HepG2 (cell line): ENCODE results near the gene HBA1. TPM values are rescaled to one million over a fixed set of nuclear protein-coding genes. Genes with fewer than 3 reads are reported as not detected.

Experiments
- ATAC-seq: fragments of 200-7000 bp; cut with Tn5 transposase; 3 replicates; pipeline ENCODE4 v1.9.1; 2020; ENCODE audit warnings: mild to moderate bottlenecking, moderate library complexity
- BruUV-seq: library from RNA; stranded (reverse); fragments of 400-500 nt; replicated peaks from 2 replicates; lab custom pipeline; 2021; lab: Mats Ljungman, UMichigan
- CTCF ChIA-PET: fragments of 300-600 bp; formaldehyde crosslinking; extraction: SDS; loops from one replicate; lab custom pipeline; 2021; ENCODE audit warnings: low total read pairs, inconsistent platforms, low intra/inter-chr PET ratio; lab: Yijun Ruan, JAX
- POLR2A ChIA-PET: fragments of 350-600 bp; sonication (Branson Sonifier 250); formaldehyde crosslinking; loops from one replicate; lab custom pipeline; 2020; ENCODE audit warnings: antibody characterized with exemption, inconsistent platforms; lab: Yijun Ruan, JAX
- DNase-seq: peaks from one replicate; pipeline ENCODE4 v3.0.0-alpha.2; 2015; ENCODE audit warnings: low spot score
- FAIRE-seq: peaks from 3 replicates; lab custom pipeline; 2011; peaks lifted over from hg19 to GRCh38; lab: Jason Lieb, UNC
- H2AFZ ChIP-seq: one replicate; pipeline ENCODE4 v1.6.1; 2011; ENCODE audit warnings: low read length, inconsistent platforms
- H3K27ac ChIP-seq: fragments of 300-600 bp; 3 replicates; pipeline ENCODE4 v1.8.0; 2011; ENCODE audit warnings: mixed run types, mild to moderate bottlenecking, mixed read lengths, low read length, inconsistent platforms; ENCODE audit not compliant: insufficient read depth; ENCODE audit errors: extremely low read length
- H3K27me3 ChIP-seq, 2 experiments: fragments of 200-600 bp in 1 of 2; 2 replicates in 1 of 2; 3 replicates in 1 of 2; pipeline versions ENCODE4 v1.6.0 to v1.8.0; 2011; ENCODE audit warnings: low read length in 2 of 2, mild to moderate bottlenecking in 2 of 2, moderate library complexity in 2 of 2, inconsistent platforms in 1 of 2; ENCODE audit not compliant: insufficient read depth in 2 of 2, control insufficient read depth in 1 of 2
- H3K36me3 ChIP-seq, 2 experiments: fragments of 200-600 bp in 1 of 2; replicated peaks in 1 of 2; 2 replicates in 1 of 2; 3 replicates in 1 of 2; pipeline versions ENCODE4 v1.5.1 to v1.8.0; 2011; ENCODE audit warnings: low read length in 2 of 2, inconsistent platforms in 1 of 2; ENCODE audit not compliant: insufficient read depth in 2 of 2, control insufficient read depth in 1 of 2
- H3K4me1 ChIP-seq: 2 replicates; pipeline ENCODE4 v1.5.1; 2012; ENCODE audit warnings: low read length, inconsistent platforms; ENCODE audit not compliant: insufficient read depth
- H3K4me2 ChIP-seq: 2 replicates; pipeline ENCODE4 v1.6.0; 2011; ENCODE audit warnings: low read depth, low read length, inconsistent platforms
- H3K4me3 ChIP-seq, 3 experiments: fragments of 200-600 bp in 1 of 3; sonication (generic), shearing (Covaris generic) in 1 of 3; replicated peaks in 1 of 3; 2 replicates each; pipeline ENCODE4 v1.5.1; 2011 to 2016; ENCODE audit warnings: low read length in 3 of 3, inconsistent platforms in 2 of 3, low read depth in 2 of 3, mild to moderate bottlenecking in 2 of 3, control low read depth in 1 of 3, mixed read lengths in 1 of 3; ENCODE audit not compliant: insufficient read depth in 1 of 3
- H3K79me2 ChIP-seq: one replicate; pipeline ENCODE4 v1.6.1; 2011; ENCODE audit warnings: low read length, inconsistent platforms; ENCODE audit not compliant: insufficient read depth
- H3K9ac ChIP-seq: 2 replicates; pipeline ENCODE4 v1.6.0; 2011; ENCODE audit warnings: mild to moderate bottlenecking, low read depth, low read length, inconsistent platforms; ENCODE audit not compliant: insufficient read depth
- H3K9me3 ChIP-seq: 2 replicates; pipeline ENCODE4 v1.5.1; 2012; ENCODE audit warnings: mild to moderate bottlenecking, low read length
- H4K20me1 ChIP-seq: 2 replicates; pipeline ENCODE4 v1.6.0; 2011; ENCODE audit warnings: inconsistent platforms, mild to moderate bottlenecking, low read length, moderate library complexity; ENCODE audit not compliant: insufficient read depth
- MTA1 ChIP-seq: sonication (generic); formaldehyde crosslinking; IDR thresholded peaks from 2 replicates; pipeline ENCODE4 v1.4.0; 2020; ENCODE audit warnings: missing genetic modification reagents, mild to moderate bottlenecking, borderline replicate concordance
- NFE2 ChIP-seq: sonication (generic); formaldehyde crosslinking; IDR thresholded peaks from 2 replicates; pipeline ENCODE4 v1.4.0; 2020; ENCODE audit warnings: missing genetic modification reagents
- SIX1 ChIP-seq: sonication (generic); formaldehyde crosslinking; IDR thresholded peaks from 2 replicates; pipeline ENCODE4 v1.4.0; 2020; ENCODE audit warnings: missing genetic modification reagents, borderline replicate concordance
- SMYD3 ChIP-seq: sonication (generic); formaldehyde crosslinking; IDR thresholded peaks from 2 replicates; pipeline ENCODE4 v1.8.1; 2023; ENCODE audit warnings: mild to moderate bottlenecking, missing genetic modification reagents
- SP4 ChIP-seq: sonication (generic); formaldehyde crosslinking; IDR thresholded peaks from 2 replicates; pipeline ENCODE4 v1.8.1; 2023; ENCODE audit warnings: mild to moderate bottlenecking, missing genetic modification reagents
- ZNF251 ChIP-seq: sonication (generic); formaldehyde crosslinking; IDR thresholded peaks from 2 replicates; pipeline ENCODE4 v1.9.0; 2021; ENCODE audit warnings: mild to moderate bottlenecking, missing genetic modification reagents
- ZNF256 ChIP-seq: sonication (generic); formaldehyde crosslinking; conservative IDR thresholded peaks from 2 replicates; pipeline ENCODE4 v1.4.0; 2020; ENCODE audit warnings: missing genetic modification reagents
- ZNF383 ChIP-seq: sonication (generic); formaldehyde crosslinking; IDR thresholded peaks from 2 replicates; pipeline ENCODE4 v1.4.0; 2020; ENCODE audit warnings: missing genetic modification reagents, mild to moderate bottlenecking, borderline replicate concordance
- ZNF781 ChIP-seq: sonication (generic); formaldehyde crosslinking; IDR thresholded peaks from 2 replicates; pipeline ENCODE4 v1.5.1; 2020; ENCODE audit warnings: borderline replicate concordance, mild to moderate bottlenecking, missing genetic modification reagents; ENCODE audit errors: not compliant biosample characterization
- ZNF782 ChIP-seq: sonication (generic); formaldehyde crosslinking; IDR thresholded peaks from 2 replicates; pipeline ENCODE4 v1.4.0; 2020; ENCODE audit warnings: missing genetic modification reagents, mild to moderate bottlenecking, borderline replicate concordance
- ZNF83 ChIP-seq: sonication (generic); formaldehyde crosslinking; IDR thresholded peaks from 2 replicates; pipeline ENCODE4 v1.4.0; 2020; ENCODE audit warnings: missing genetic modification reagents, mild to moderate bottlenecking, borderline replicate concordance
- WGBS: methylation state at CpG from one replicate; pipeline ENCODE4 v1.1.6; 2017; ENCODE audit warnings: low lambda C conversion rate; 5-methylcytosine and 5-hydroxymethylcytosine counted together
- in situ Hi-C: cut with HindIII; loops from 2 replicates; pipeline ENCODE4 v1.10.0; 2017; ENCODE audit warnings: low pct_unique_long_range_greater_than_20kb; ENCODE audit not compliant: extremely low pct_ligation_motif_present
- intact Hi-C: fragments of 100-400 bp; cut with micrococcal nuclease; formaldehyde crosslinking; loops from one replicate; pipeline ENCODE4 v1.10.0; 2022; ENCODE audit not compliant: unreplicated experiment
- polyA plus RNA-seq, 8 experiments: library from polyadenylated mRNA; depleted of rRNA in 3 of 8; stranded (reverse) in 7 of 8; unstranded in 1 of 8; fragments of >200 nt; fragmentation: Illumina TruSeq in 4 of 8; extraction: Trizol in 4 of 8; gene quantifications; 2 replicates each; pipeline versions ENCODE4 v1.2.1 to v1.2.3, GENCODE V29; 2011 to 2016; ENCODE audit warnings: low read depth in 4 of 8, missing spikeins in 1 of 8, mixed read lengths in 1 of 8; ENCODE audit not compliant: insufficient read depth in 1 of 8
- total RNA-seq, 5 experiments: library from RNA; depleted of rRNA; stranded (reverse); fragments of >200 nt; fragmentation: Illumina TruSeq; extraction: Trizol; gene quantifications; 2 replicates each; pipeline ENCODE4 v1.2.3, GENCODE V29; 2016; ENCODE audit warnings: low read depth in 1 of 5
- TF ChIP-seq, protein P1 (sequence below): sonication (generic); formaldehyde crosslinking; IDR thresholded peaks from 2 replicates; pipeline ENCODE4 v1.5.0; 2020; ENCODE audit warnings: mild to moderate bottlenecking, missing genetic modification reagents, borderline replicate concordance
- TF ChIP-seq, protein P2 (sequence below): sonication (generic); formaldehyde crosslinking; IDR thresholded peaks from 2 replicates; pipeline ENCODE4 v1.8.0; 2022; ENCODE audit warnings: mild to moderate bottlenecking, missing genetic modification reagents, moderate library complexity
- TF ChIP-seq, protein P3 (sequence below): sonication (generic); formaldehyde crosslinking; IDR thresholded peaks from 2 replicates; pipeline ENCODE4 v1.5.0; 2020; ENCODE audit warnings: missing genetic modification reagents, mild to moderate bottlenecking, borderline replicate concordance
- TF ChIP-seq, protein P4 (sequence below): sonication (generic); formaldehyde crosslinking; IDR thresholded peaks from 2 replicates; pipeline ENCODE4 v1.4.0; 2020; ENCODE audit warnings: missing genetic modification reagents

The HBA1 gene
- total and polyA plus RNA-seq, 2 of the 13 experiments (the other 11 are each of a cell fraction or from before 2014, with no cell fraction given): 0.59 TPM; not detected in 1

DNA sequence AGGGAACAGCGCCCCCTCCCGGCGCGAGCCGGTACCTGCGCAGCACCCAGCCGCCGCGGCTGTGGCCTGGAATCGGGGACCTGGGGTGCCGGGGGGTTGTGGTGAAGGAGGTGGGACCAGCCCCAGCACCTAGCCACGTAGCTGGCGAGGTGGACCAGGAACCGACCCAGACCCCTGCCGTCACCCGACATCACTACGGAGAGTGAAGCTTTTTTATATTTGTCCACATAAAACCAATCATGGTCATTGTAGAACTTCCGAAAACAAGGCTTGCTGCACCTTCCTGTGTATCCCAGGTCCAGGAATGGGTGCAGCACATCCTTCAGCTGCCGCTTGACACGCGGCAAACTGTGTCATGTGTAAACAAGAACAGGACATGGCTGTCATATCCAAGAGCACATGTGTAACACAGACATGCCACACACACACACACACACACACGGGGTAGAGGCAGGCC, 5.1 kb downstream of the HBA1 start:
- Histone ChIP-seq H3K4me3 (no peak overlapping the region; a peak in 1 of 6 replicates), H3K4me2 (peak overlapping the region; percentile 38; the same call in 1 of the 2 replicates), H3K9ac (no peak overlapping the region), H3K27me3 (peaks cover 0 to 11% of the 10 kb centered on the region in 2 experiments; a peak in 3 of 5 replicates), H3K79me2 (no peaks in the 10 kb centered on the region), H3K9me3 (no peaks in the 10 kb centered on the region), H2AFZ (no peak overlapping the region), H3K4me1 (peaks cover 23% of the 10 kb centered on the region), H4K20me1 (0 out of 2 replicates have a peak, but pooled peaks cover 4% of the 10 kb centered on the region), H3K36me3 (no peaks in the 10 kb centered on the region), H3K27ac (no peak overlapping the region)
- intact Hi-C loops (loop anchor here (1.0 to 2.0 kb wide), 2 partner anchors 43 to 116 kb away; no protein-coding TSS in a partner anchor), in situ Hi-C loops (loop anchor here (5.0 kb wide), 1 partner anchor 74 kb away; no protein-coding TSS in a partner anchor)
- 94% methylated on average over 2 of the region's 22 CpGs for WGBS
- ChIA-PET POLR2A (no interaction called here), CTCF (interaction anchor here (2.5 to 3.2 kb wide), 2 partner anchors 64 to 75 kb away, joined by 17 to 23 read pairs; no protein-coding TSS in a partner anchor)
- DNase-seq (no peak), FAIRE-seq (no peak), ATAC-seq (no peak)
- BruUV-seq: no TSS peak
- TF ChIP-seq ZNF83 (CRISPR knock-in tag): no peak
- TF ChIP-seq, protein P1, sequence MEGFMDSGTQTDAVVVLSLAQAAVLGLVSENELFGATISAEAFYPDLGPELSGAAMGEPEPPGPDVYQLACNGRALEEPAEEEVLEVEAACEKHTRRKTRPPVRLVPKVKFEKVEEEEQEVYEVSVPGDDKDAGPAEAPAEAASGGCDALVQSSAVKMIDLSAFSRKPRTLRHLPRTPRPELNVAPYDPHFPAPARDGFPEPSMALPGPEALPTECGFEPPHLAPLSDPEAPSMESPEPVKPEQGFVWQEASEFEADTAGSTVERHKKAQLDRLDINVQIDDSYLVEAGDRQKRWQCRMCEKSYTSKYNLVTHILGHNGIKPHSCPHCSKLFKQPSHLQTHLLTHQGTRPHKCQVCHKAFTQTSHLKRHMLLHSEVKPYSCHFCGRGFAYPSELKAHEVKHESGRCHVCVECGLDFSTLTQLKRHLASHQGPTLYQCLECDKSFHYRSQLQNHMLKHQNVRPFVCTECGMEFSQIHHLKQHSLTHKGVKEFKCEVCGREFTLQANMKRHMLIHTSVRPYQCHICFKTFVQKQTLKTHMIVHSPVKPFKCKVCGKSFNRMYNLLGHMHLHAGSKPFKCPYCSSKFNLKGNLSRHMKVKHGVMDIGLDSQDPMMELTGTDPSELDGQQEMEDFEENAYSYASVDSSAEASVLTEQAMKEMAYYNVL (CRISPR knock-in tag): no peak
- TF ChIP-seq, protein P2, sequence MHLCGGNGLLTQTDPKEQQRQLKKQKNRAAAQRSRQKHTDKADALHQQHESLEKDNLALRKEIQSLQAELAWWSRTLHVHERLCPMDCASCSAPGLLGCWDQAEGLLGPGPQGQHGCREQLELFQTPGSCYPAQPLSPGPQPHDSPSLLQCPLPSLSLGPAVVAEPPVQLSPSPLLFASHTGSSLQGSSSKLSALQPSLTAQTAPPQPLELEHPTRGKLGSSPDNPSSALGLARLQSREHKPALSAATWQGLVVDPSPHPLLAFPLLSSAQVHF: no peak
- no peak; the same call in 1 of the 2 replicates for TF ChIP-seq SP4 (CRISPR knock-in tag)
- TF ChIP-seq ZNF383 (CRISPR knock-in tag): 0 out of 2 replicates have a peak, but pooled peaks have one; percentile 59
- TF ChIP-seq ZNF782: 0 out of 2 replicates have a peak, but pooled peaks have one; percentile 3
- TF ChIP-seq ZNF256 (CRISPR knock-in tag): no peak
- TF ChIP-seq, protein P3, sequence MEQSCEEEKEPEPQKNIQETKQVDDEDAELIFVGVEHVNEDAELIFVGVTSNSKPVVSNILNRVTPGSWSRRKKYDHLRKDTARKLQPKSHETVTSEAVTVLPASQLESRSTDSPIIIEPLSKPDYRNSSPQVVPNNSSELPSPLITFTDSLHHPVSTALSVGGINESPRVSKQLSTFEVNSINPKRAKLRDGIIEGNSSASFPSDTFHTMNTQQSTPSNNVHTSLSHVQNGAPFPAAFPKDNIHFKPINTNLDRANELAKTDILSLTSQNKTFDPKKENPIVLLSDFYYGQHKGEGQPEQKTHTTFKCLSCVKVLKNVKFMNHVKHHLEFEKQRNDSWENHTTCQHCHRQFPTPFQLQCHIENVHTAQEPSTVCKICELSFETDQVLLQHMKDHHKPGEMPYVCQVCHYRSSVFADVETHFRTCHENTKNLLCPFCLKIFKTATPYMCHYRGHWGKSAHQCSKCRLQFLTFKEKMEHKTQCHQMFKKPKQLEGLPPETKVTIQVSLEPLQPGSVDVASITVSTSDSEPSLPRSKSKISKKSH (CRISPR knock-in tag): no peak
- TF ChIP-seq MTA1: no peak
- no peak for TF ChIP-seq NFE2
- no peak; the same call in 1 of the 2 replicates for TF ChIP-seq SMYD3
- TF ChIP-seq, protein P4, sequence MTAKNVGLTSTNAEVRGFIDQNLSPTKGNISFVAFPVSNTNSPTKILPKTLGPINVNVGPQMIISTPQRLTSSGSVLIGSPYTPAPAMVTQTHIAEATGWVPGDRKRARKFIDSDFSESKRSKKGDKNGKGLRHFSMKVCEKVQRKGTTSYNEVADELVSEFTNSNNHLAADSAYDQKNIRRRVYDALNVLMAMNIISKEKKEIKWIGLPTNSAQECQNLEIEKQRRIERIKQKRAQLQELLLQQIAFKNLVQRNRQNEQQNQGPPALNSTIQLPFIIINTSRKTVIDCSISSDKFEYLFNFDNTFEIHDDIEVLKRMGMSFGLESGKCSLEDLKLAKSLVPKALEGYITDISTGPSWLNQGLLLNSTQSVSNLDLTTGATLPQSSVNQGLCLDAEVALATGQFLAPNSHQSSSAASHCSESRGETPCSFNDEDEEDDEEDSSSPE: no peak
- peak; percentile 5 for TF ChIP-seq ZNF251
- no peak for TF ChIP-seq SIX1
- TF ChIP-seq ZNF781 (CRISPR knock-in tag): no peak
